Gastroesophageal sphincter (tissue), 4 donors: Measurements from ENCODE around the gene TBC1D8. TPM values are rescaled to one million over a fixed set of nuclear protein-coding genes. Genes with fewer than 3 reads are reported as not detected.
A peak's percentile ranks its signal among the peaks of the same experiment; 100 is the strongest.

Experiments used
- ATAC-seq: fragments of 150-250 bp; one replicate; pipeline ENCODE4 v1.9.1; 2016; ENCODE audit warnings: mild to moderate bottlenecking, moderate library complexity
- H3K27ac ChIP-seq, 4 donors: fragments of 200-600 bp; sonication (generic) in 3 of 4; 1 replicate in 3 of 4; 2 replicates in 1 of 4; pipeline ENCODE4 v1.5.1; 2016 to 2019
- H3K27me3 ChIP-seq: fragments of 200-600 bp; sonication (generic); one replicate; pipeline ENCODE4 v1.5.1; 2019
- H3K36me3 ChIP-seq, 2 donors: fragments of 200-600 bp; sonication (generic); one replicate each; pipeline ENCODE4 v1.5.1; 2019; ENCODE audit warnings: control low read depth in 1 of 2
- H3K4me1 ChIP-seq, 3 donors: fragments of 200-600 bp; sonication (generic); 1 replicate in 2 of 3; 2 replicates in 1 of 3; pipeline ENCODE4 v1.5.1; 2016 to 2019; ENCODE audit warnings: control low read depth in 2 of 3
- H3K4me3 ChIP-seq, 2 donors: fragments of 200-600 bp; sonication (generic); one replicate each; pipeline ENCODE4 v1.5.1; 2019; ENCODE audit warnings: mild to moderate bottlenecking in 1 of 2, moderate library complexity in 1 of 2
- H3K9me3 ChIP-seq, 3 donors: fragments of 200-600 bp; sonication (generic); one replicate each; pipeline ENCODE4 v1.5.1; 2017 to 2019; ENCODE audit warnings: control low read depth in 2 of 3
- CTCF ChIP-seq, 4 experiments: fragments of 200-600 bp in 2 of 4; fragments of 450-650 bp in 2 of 4; sonication (generic) in 1 of 4; IDR thresholded peaks; one replicate each; pipeline ENCODE4 v1.5.1; 2017 to 2019; ENCODE audit warnings: antibody characterized with exemption in 4 of 4, mild to moderate bottlenecking in 2 of 4, moderate library complexity in 2 of 4
- EP300 ChIP-seq: sonication (generic); formaldehyde crosslinking; IDR thresholded peaks from one replicate; pipeline ENCODE4 v1.6.1; 2017; ENCODE audit warnings: antibody characterized with exemption, mild to moderate bottlenecking
- POLR2A ChIP-seq, 2 donors: fragments of 450-650 bp; IDR thresholded peaks; one replicate each; pipeline ENCODE4 v1.6.1; 2017; ENCODE audit warnings: antibody characterized with exemption in 2 of 2, mild to moderate bottlenecking in 2 of 2, moderate library complexity in 1 of 2
- POLR2AphosphoS5 ChIP-seq: sonication (generic); formaldehyde crosslinking; IDR thresholded peaks from one replicate; pipeline ENCODE4 v1.6.1; 2017; ENCODE audit warnings: antibody characterized with exemption
- WGBS, 2 donors: methylation state at CpG; one replicate each; pipeline ENCODE4 v1.1.5; 2018; ENCODE audit warnings: low coverage in 1 of 2; 5-methylcytosine and 5-hydroxymethylcytosine counted together
- total RNA-seq, 4 donors: library from RNA; depleted of rRNA; stranded (reverse); fragments of >200 nt; gene quantifications; one replicate each; pipeline ENCODE4 v1.1.0, GENCODE V29; 2016

Gene TBC1D8
- total RNA-seq, 4 donors from 2014 or later, result 14.9 to 45.5 (median 32.6) TPM

DNA sequence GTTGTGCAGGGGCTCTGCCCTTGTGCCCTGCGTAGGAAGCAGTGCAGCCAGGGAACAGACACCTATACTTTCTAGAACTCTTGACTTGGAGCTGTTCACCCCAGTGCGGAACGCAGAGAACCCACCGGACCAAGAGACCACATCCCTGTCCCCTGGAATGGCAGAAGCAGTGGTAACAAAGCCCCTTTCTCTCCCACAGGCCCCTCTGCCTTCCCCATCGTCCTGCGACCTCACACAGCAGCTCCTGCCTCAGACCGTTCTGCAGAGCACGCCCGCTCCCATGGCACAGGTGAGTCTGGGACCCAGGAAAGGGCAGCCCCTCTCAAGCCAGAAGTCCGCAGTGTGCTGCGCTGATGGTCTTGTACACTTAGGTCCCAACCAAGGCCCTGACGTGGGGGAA, 173.7 kb downstream of the TBC1D8 start:
- Histone ChIP-seq H3K36me3 (peaks cover 0 to 70% of the 10 kb centered on the region in 2 donors), H3K9me3 (no peaks in the 10 kb centered on the region), H3K4me1 (peaks cover 0 to 14% (median 0%) of the 10 kb centered on the region in 3 donors), H3K27ac (peak overlapping the region; percentile 71 to 84 (median 80)), H3K4me3 (no peak overlapping the region), H3K27me3 (no peaks in the 10 kb centered on the region)
- no peak for TF ChIP-seq CTCF (IDR thresholded peaks at IDR 0.05)
- TF ChIP-seq POLR2AphosphoS5, result no peak
- no peak for TF ChIP-seq POLR2A (IDR thresholded peaks at IDR 0.05)
- TF ChIP-seq EP300, result no peak
- ATAC-seq, result no peak
- WGBS, 2 donors, result 80 to 96% methylated on average over 2 to 4 of the region's 12 CpGs

GRCh38 chr2:100976645-100977391, 174.4 kb downstream of the TBC1D8 start:
- no peak for ATAC-seq
- peak overlapping the region in 2 of 4 donors; percentile 79 to 84 for H3K27ac ChIP-seq

DNA sequence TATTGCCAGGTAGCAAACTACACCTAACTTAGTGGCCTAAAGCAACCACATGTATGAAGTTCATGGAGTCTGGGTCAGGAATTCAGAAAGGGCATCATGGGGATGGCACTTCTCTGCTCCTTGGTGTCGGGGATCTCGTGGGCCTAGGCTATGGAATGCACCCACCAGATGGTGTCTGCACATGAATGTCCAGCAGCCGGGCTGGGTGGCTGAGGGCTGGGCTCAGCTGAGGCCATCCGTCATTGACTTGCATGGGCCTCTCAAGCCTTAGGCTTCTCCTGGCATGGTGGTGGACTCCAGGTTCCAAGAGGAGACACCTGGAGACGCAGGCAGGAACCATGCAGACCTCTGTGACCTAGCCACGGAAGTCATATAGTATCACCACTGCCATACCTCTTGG, 175.1 kb downstream of the TBC1D8 start:
- no peak overlapping the region for H3K27ac ChIP-seq
- peaks cover 0 to 14% (median 0%) of the 10 kb centered on the region in 3 donors for H3K4me1 ChIP-seq
- no peaks in the 10 kb centered on the region for H3K27me3 ChIP-seq
- H3K36me3 ChIP-seq, result peaks cover 0 to 75% of the 10 kb centered on the region in 2 donors
- no peak overlapping the region for H3K4me3 ChIP-seq
- ATAC-seq, result no peak
- TF ChIP-seq POLR2A (IDR thresholded peaks at IDR 0.05) (no peak), EP300 (no peak), POLR2AphosphoS5 (no peak), CTCF (IDR thresholded peaks at IDR 0.05) (no peak)
- 88 to 92% methylated on average over 2 of the region's 6 CpGs for WGBS, 2 donors
- H3K9me3 ChIP-seq, result no peaks in the 10 kb centered on the region

More at GRCh38 chr2:100976645-100977391, 174.4 kb downstream of the TBC1D8 start:
- Histone ChIP-seq H3K4me3 (no peak overlapping the region), H3K27me3 (no peaks in the 10 kb centered on the region), H3K36me3 (peaks cover 0 to 70% of the 10 kb centered on the region in 2 donors), H3K4me1 (peaks cover 0 to 14% (median 0%) of the 10 kb centered on the region in 3 donors), H3K9me3 (no peaks in the 10 kb centered on the region)
- 52 to 78% methylated on average over 7 to 8 of the region's 19 CpGs for WGBS, 2 donors
- TF ChIP-seq CTCF (IDR thresholded peaks at IDR 0.05), result no peak
- peak; percentile 27 for TF ChIP-seq POLR2AphosphoS5

DNA sequence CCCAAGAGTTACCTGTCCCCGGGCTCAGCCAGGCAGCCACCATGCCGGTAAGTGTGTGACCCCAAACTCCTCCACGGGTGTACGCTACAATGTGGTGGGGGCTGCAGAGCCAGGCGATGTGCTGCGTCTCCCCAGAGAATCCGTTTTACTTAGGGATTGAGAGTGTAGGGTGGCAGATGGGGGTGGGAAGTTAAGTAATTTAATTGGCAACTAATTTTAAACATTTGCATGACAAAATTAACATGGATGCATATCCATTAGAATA, 175.7 kb downstream of the TBC1D8 start:
- no peak for ATAC-seq
- H3K27me3 ChIP-seq, result no peaks in the 10 kb centered on the region
- 86 to 90% methylated on average over 4 to 7 of the region's 7 CpGs for whole genome bisulfite sequencing, 2 donors
- TF ChIP-seq POLR2A (IDR thresholded peaks at IDR 0.05), result no peak
- TF ChIP-seq CTCF (IDR thresholded peaks at IDR 0.05), result no peak
- TF ChIP-seq EP300, result no peak
- TF ChIP-seq POLR2AphosphoS5, result no peak
- H3K4me1 ChIP-seq, result peaks cover 0 to 14% (median 0%) of the 10 kb centered on the region in 3 donors
- H3K9me3 ChIP-seq, result no peaks in the 10 kb centered on the region
- peaks cover 0 to 74% of the 10 kb centered on the region in 2 donors for H3K36me3 ChIP-seq
- H3K27ac ChIP-seq, result no peak overlapping the region
- H3K4me3 ChIP-seq, result no peak overlapping the region
